Measurements from ENCODE around the gene INPP5K.
"Not testable (repeated sequence)": the region's sequence is repeated elsewhere in the genome, so short reads cannot be mapped to it uniquely, and the experiment has no call there.

The INPP5K gene

DNA sequence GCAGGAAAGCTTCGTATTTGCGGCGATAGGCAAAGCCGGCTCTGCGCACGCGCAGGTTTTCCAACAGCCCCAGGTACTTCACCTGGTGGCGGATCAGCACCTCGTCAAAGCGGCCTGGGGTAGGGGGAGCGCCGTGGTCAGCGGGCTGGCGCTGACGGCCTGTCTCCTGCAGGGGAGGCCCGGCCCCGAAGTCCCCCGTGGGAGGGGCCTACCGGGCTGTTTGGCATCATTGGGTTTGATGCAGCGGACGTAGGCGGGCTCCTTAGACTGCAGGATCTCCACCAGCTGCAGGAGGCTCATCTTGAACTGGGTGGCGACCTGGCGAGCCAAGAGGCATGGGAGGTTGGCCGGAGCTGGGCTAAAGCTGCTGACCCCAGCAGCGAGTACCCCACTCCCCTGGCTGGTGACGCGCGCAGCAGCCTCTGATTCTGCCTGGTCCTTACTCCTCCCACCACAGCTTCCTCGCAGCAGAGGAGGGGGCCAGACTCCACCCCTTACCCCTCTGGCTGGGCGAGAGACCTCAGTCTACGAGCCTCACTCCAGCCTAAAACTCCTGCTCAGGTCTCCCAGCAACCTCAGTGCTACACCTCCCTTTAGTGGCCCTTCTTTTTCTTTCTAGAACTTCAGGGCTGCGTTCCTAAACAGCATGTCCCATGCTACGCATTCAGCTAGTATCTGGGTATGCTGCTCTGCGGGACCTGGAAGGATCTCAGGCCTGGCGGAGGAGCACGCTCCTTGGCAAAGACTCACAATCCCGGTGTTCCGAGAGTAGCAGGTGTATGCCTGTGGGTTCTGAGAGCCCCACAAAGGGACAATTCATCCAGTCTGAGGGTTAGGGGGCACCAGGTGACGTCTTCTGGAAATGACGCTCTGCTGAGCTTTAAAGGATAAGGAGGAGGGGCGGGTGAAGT, 44.2 kb downstream of the INPP5K start:
- in situ Hi-C loops (cut with MboI; ENCODE audit: low pct_unique_long_range_greater_than_20kb, low sequenced_read_pairs), result no loop called here

DNA sequence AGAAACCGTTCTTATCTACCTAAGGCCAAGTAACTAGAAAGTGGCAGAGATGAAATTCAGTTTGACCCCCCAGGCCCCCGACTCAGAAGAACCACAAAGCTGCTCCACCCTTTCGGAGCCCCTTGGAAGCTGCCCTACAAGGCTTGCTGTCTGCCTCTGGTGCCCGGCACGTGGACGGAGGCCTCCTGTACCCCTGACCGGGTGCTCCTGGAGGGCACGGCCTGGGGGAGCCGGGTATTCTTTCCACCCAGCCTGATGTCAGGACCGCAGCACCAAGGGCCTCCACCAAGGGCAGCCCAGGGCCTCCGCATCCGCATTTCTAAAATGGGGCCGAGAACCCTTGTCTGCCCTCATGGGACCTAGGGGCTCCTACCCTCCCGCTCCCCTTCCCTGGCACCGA, 44.9 kb downstream of the INPP5K start:
- DNase-seq, result no peak
- in situ Hi-C loops (cut with MboI; ENCODE audit: low pct_unique_long_range_greater_than_20kb, low sequenced_read_pairs), result no loop called here

More for the DNA sequence above, 44.2 kb downstream of the INPP5K start:
- DNase-seq, result no peak

DNA sequence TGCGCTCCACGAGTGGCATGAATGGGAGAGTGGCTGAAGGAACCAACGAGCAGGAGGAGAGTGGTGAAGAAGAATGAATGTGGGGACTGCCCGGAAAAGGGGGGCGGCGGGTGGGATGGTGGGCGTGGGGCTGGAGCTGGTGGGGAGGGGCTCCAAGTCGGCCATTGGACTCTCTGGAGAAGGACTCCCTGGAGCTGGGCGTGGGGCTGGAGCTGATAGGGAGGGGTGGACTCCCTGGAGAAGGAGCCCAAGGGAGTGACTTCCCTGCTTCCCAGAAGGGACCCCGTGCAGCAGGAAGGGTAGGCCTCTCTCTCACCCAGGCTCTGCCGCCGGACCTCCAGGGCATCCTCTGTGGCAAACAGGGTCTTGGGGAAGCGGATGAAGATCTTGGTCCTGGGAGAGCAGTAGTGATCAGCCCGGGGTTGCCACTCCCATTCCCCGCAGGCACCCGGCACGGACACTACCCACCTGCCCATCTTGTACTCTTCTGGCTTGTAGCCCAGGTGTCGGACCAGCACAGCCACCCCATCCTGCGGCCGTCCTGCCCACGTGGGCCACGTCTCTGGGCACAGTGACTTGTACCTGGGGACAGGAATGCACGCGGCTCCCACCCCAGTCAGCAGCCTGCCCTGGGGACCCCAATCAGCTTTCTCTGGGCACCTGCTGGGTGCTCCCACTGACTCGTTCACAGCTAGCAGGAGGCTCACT, 45.5 kb downstream of the INPP5K start:
- in situ Hi-C loops (cut with MboI; ENCODE audit: low pct_unique_long_range_greater_than_20kb, low sequenced_read_pairs), result no loop called here
- no peak for DNase-seq

DNA sequence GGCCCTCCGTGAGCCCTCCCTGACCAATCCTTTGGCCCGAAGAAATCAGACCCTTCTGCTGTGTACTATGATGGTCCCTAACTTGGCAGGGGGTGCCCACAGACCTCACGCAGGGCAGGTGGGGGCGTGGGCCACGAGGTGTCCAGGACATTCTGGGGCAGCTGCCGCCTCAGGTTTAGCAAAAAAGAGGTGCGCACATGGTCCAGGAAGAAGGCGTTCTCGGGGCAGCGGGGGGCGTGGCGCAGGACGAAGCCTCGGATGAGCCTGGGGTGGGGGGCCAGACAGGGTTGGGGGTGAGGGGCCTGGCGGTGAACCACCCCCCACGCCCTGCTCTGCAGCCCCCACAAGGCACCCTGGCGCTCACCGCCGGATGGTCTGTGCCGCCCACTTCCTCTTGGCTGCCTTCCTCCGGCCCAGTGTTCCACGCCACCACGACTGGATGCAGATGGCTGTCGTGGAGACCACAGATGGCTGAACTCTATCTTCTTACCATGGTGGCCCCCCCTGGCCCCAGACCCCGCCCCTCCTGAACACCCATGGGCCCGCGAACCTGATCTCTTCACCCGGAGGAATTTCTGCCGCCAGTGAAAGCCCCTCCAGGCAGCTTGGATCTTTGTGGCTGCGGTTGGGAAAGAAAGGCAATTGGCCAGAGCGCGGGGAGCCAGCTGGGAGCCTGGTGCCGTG, 46.2 kb downstream of the INPP5K start:
- no peak for DNase-seq
- in situ Hi-C loops (cut with MboI; ENCODE audit: low pct_unique_long_range_greater_than_20kb, low sequenced_read_pairs), result no loop called here

DNA sequence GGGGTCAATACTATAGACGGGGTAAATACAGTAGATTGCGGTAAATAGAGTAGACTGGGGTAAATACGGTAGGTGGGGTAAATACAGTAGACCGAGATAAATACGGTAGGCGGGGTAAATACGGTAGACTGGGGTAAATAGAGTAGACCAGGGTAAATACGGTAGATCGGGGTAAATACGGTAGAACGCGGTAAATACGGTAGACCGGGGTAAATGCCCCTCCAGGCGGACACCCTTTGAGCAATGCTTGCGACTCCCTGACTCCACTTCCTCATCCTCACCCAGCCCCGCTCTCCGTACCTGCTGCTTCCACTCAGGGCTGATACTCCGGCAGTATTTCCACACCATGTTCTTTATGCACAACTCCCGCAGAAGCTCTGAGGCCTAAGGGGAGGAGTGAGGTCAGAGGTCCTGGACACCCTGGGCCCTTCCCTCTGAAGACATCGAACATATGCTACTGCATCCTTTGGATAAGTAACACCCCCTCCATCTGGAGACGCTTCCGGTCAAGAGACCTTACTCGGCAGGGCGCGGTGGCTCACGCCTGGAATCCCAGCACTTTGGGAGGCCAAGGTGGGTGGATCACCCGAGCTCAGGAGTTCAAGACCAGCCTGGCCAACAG, 47.1 kb downstream of the INPP5K start:
- no peak for DNase-seq
- in situ Hi-C loops (cut with MboI; ENCODE audit: low pct_unique_long_range_greater_than_20kb, low sequenced_read_pairs), result no loop called here

DNA sequence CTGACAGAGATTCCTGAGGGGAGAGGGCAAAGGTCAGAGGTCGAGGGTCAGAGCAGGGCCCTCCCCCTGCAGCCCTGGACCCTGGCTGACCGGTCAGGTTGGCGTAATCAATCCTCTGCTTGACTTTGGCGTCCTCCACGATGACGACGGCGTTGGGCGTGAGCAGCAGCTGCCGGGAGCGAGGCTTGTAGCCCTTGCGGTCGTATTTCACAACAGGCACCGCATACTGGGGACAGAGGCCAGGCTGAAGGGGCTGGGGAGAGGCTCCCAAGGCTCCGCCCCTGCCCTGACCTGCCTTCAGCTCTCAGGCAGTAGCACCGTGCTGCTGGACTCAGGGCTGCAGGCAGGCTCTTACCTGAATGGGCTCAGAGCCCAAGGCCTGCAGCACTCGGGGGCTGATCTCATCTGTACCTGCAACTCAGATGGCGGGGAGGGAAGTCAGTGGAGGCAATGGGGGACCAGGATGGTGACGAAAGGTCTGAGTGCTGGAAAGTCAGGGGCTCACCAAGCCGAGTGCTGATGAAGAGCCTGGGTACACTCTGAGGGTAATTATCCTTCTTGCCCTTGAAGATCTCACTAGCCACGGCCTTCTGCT, 48.4 kb downstream of the INPP5K start:
- DNase-seq, result no peak
- in situ Hi-C loops (cut with MboI; ENCODE audit: low pct_unique_long_range_greater_than_20kb, low sequenced_read_pairs), result no loop called here

DNA sequence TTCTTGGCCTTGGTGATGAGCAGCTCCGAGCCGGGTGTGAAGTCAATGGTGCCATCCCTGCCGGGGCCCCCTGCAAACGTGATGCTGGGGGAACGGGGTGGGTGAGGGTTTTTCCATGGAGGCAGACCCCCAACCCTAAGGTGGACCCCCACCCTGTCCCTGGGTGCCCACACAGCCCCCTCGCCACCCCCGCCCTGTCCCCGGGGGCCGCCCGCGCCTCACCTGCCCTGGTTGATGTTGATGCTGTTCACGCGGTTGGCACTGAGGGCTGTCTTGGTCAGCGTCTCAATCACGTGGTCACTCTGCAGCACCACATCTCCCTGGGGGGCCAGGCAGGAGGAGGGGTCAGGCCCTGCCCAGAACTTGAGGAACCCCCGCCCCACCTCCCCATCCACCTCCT, 49.2 kb downstream of the INPP5K start:
- in situ Hi-C loops (cut with MboI; ENCODE audit: low pct_unique_long_range_greater_than_20kb, low sequenced_read_pairs), result no loop called here
- no peak for DNase-seq

DNA sequence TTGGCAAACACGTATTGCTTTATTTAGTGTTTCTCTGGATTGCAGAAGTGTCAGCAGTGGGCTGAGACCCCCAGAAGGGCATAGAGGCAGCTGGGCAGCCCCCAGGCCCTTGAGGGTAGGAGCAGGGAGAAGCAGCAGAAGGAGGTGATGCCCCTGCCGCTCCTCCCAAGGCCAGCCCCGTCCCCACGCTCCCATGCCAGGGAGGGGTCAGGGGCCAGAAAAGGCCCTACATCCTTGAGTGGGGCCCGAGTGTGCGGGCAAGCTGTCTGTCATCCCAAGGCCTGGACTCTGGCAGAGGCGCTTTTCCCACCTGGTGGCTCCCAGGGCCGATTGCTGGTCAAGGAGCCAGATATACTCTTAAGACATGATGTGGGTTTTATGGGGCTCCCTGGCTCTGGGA, 52.2 kb downstream of the INPP5K start:
- DNase-seq, result no peak
- in situ Hi-C loops (cut with MboI; ENCODE audit: low pct_unique_long_range_greater_than_20kb, low sequenced_read_pairs), result no loop called here

DNA sequence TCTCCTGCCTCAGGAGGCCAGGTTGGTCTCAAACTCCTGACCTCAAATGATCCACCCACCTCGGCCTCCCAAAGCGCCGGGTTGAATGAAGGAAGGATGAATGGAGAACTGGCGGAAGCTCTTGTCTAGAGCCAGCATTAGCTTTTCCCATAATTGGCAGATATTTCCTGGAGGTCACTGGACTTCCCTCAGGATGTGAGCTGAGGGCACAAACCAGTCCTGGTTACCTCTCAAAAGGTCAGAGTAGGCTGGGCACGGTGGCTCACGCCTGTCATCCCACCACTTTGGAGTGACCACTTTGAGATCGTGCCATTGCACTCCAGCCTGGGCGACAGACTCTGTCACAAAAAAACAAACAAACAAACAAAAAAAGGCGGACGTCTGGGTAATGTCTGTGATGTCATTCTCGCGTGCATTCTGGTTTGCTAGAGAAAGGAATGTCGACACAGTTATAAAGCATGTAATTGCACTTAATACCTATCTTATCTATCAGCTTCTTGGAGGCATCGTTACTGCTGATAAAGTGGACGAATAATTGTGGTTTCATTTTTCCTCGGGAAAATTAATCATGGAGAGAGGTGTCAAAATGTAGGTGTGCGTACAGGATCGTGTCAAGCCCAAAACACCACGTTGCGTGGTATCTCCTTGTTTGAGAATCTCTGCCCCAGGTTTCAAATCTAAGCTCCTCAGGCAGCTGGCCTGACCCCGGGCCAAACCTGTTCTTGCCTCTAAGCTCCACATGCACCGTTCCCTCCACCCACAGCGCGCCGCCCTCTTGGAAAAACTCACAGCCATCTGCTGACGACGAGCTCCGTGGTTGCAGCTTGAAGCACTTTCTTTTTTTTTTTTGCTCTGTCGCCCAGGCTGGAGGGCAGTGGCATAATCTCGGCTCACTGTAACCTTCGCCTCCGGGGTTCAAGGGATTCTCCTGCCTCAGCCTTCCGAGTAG, 54.0 kb downstream of the INPP5K start:
- peak; percentile 13 for DNase-seq
- in situ Hi-C loops (cut with MboI; ENCODE audit: low pct_unique_long_range_greater_than_20kb, low sequenced_read_pairs), result no loop called here

DNA sequence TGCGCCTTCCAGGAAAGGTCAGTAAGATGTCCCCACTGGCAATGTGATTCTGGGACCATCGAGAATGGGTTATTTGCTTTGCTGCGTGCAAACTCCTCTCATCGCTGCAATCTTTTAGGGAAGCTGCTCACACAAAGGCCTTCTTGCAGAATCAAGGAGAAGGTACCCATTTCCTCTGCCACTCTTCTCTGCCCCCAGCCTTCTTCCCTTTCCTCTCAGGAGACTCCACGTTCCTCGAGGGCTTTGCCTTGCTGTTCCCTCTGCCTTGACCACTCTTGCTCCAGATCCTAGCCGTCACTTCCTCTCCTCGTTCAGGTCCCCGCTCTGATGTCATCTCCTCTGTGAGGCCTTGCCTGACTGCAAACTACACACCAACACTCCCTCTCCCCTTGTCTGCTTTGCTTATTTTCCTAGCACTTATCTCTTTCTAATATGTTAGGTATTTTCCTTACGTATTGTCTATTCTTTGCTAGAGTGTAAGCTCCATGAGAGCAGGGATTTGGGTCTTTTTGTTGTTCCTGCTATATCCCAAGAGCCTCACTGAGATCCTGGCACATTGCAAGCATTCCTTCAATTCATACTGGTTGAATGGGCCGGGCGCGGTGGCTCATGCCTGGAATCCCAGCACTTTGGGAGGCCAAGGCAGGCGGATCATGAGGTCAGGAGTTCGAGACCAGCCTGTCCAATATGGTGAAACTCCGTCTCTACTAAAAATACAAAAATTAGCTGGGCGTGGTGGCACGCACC, 55.0 kb downstream of the INPP5K start:
- in situ Hi-C loops (cut with MboI; ENCODE audit: low pct_unique_long_range_greater_than_20kb, low sequenced_read_pairs), result no loop called here
- DNase-seq, result peak; percentile 11

DNA sequence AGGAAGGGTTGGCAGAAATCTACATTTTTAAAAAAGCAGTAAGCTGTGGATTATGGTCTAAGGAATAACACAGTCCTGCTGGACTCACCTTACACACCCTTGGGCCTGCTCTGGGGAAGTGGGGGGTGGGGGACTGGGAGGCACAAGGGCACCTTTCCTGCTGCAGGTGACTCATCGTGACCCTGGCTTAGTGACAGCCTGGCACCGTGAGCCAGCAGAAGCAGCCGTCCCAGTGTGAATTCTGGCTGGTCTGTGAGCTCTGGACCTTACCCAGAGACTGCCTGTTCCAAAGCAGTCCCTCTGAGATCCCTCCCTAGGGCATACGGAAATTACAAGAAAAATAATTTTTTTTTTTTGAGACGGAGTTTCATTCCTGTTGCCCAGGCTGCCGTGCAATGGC, 56.2 kb downstream of the INPP5K start:
- DNase-seq, result no peak
- in situ Hi-C loops (cut with MboI; ENCODE audit: low pct_unique_long_range_greater_than_20kb, low sequenced_read_pairs), result no loop called here

DNA sequence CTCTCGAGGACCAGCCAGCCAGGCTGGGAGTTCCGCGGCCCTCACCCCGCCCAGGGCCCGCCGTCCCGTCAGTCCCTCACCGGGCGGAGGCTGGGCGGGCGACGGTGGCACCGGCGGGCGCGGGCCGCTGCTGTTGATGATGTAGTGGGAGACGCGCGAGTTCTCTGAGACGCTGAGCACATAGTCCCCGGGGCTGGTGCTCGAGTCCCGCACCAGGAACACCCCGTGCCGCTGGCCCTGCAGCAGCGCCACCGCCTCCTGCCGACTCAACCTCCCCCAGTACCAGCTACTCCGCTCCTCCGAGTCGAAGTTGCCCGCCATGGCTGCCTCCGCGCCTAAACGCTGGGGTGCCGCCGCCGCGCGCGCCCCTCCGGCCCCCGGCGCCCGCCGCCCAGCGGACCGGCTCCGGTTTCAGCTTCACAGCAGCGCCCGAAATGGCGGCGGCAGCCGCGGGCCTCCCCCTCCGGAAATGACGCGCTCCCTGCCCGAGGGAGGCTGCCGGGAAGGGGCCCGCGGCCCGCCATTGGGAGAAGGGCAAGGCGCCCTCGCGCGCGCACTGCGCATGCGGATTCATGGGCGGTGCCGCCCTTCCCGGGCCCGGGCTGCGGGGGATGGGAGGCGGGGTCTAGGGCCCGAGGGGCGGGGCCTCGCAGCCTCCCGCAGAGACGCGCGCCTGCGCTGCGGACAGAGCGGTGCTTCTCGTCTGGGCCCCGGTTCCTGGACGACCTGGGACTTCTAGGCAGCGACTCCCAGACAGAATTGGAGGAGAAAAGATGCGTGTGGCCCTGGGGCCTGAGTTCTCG, 60.4 kb downstream of the INPP5K start, which contains the start of gene CRK:
Gene CRK (minus strand): TSS at position 436 of the 803 bp plus-strand sequence. CDS start 115 bp downstream, at position 321.
- DNase-seq, result peak; percentile 92
- in situ Hi-C loops (cut with MboI; ENCODE audit: low pct_unique_long_range_greater_than_20kb, low sequenced_read_pairs), result no loop called here

DNA sequence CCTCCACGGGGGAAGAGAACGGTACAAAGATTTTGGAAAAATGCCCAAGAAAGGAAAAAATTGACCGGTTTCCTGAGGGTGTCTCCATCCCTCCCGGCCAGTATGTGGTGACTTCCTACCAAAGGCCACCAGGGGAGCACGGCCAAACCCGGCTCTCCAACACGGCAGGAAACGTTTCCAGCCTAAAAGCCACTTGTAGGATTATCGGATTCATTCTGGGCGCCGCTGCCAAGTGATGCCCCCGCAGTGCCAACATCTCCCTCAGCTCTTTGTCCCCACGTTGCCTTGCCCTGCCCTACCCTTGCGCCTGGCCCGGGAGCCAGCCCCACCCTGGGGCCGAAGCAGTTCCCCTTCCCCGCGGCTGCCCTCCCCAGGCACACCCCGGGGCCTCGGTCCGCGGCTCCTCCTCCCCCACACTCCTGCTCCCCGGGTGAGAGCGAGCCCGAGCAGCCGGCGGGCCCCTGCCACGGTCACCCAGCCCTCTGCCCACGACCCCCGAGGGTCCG, 61.1 kb downstream of the INPP5K start:
- in situ Hi-C loops (cut with MboI; ENCODE audit: low pct_unique_long_range_greater_than_20kb, low sequenced_read_pairs), result no loop called here
- peak; percentile 64 for DNase-seq

DNA sequence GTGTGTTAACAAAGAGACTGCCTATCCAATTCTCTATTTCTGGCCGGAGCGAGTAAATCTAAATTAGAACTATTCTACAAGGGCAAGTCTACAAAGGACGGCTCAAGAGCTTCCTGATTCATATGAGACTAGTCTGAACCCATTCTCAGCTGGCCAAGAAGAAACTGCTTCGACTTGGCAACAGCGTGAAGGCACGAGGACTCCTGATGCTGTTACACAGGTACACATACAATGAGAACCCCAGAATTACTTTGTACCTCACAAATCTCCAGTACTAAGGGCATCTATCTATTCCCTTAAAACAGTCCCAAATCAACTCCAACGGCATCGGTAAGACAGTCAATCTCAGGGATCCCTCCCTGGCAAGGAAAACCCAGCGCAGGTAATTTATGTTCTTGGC, 61.9 kb downstream of the INPP5K start:
- in situ Hi-C loops (cut with MboI; ENCODE audit: low pct_unique_long_range_greater_than_20kb, low sequenced_read_pairs), result no loop called here

DNA sequence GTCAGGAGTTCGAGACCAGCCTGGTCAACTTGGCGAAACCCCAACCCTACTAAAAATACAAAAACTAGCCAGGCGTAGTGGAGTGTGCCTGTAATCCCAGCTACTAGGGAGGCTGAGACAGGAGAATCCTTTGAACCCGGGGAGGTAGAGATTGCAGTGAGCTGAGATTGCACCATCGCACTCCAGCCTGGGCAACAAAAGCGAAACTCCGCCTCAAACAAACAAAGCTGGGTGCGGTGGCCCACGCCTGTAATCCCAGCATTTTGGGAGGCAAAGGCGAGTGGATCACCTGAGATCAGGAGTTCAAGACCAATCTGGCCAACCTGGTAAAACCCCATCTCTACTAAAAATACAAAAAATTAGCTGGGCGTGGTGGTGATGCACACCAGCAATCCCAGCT, 62.7 kb downstream of the INPP5K start:
- DNase-seq; in situ Hi-C loops (cut with MboI; ENCODE audit: low pct_unique_long_range_greater_than_20kb, low sequenced_read_pairs): not testable (repeated sequence)

More for the DNA sequence above, 61.9 kb downstream of the INPP5K start:
- DNase-seq, result no peak

DNA sequence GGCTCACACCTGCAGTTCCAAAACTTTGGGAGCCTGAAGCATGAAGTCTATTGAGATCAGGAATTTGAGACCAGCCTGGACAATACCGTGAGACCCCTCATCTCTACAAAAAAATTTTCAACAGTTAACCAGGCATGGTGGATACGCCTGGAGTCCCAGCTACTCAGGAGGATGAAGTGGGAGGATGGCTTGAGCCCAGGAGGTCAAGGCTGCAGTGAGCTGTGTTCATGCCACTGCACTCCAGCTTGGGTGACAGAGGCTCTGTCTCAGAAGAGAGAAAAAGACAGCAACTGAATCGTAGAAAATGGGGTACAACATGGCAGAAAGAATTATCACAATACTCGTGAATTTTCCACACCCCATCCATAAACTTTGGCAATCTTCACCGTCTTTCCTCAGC, 63.6 kb downstream of the INPP5K start:
- DNase-seq, result no peak
- in situ Hi-C loops (cut with MboI; ENCODE audit: low pct_unique_long_range_greater_than_20kb, low sequenced_read_pairs), result no loop called here
